Skin of body (tissue), 2 donors: Measurements from ENCODE around the gene LEMD2. TPM values are rescaled to one million over a fixed set of nuclear protein-coding genes. Genes with fewer than 3 reads are reported as not detected.
A peak's percentile ranks its signal among the peaks of the same experiment; 100 is the strongest.

Experiments used
- DNase-seq: peaks from one replicate; lab custom pipeline; 2025; lab: John Stamatoyannopoulos, UW
- total RNA-seq: library from RNA; depleted of rRNA; stranded (reverse); fragments of >200 nt; gene quantifications from one replicate; pipeline ENCODE4 v1.2.3, GENCODE V29; 2014

The LEMD2 gene
- total RNA-seq, 1 donor from 2014 or later: 39.2 TPM

- no peak for DNase-seq
Observed at GRCh38 chr6:33797626-33798342, 8.9 kb upstream of the LEMD2 start.

GRCh38 chr6:33794910-33795623 is 6.1 kb upstream of the LEMD2 start:
- DNase-seq: no peak

GRCh38 chr6:33792981-33793380 is 4.1 kb upstream of the LEMD2 start:
- DNase-seq: no peak

- DNase-seq: no peak
Observed at GRCh38 chr6:33791620-33792019, 2.7 kb upstream of the LEMD2 start.

GRCh38 chr6:33790910-33791309 is 2.0 kb upstream of the LEMD2 start:
- DNase-seq: no peak

- DNase-seq: no peak
Observed at GRCh38 chr6:33790379-33790778, 1.4 kb upstream of the LEMD2 start.

GRCh38 chr6:33789550-33789895 is 593 bp upstream of the LEMD2 start:
- DNase-seq: no peak

- DNase-seq: peak; percentile 68
Observed at GRCh38 chr6:33787954-33788693, 806 bp downstream of the LEMD2 start.

- no peak for DNase-seq
Observed at GRCh38 chr6:33787346-33787953, 1.5 kb downstream of the LEMD2 start.

- DNase-seq: no peak
Observed at GRCh38 chr6:33786736-33787135, 2.2 kb downstream of the LEMD2 start.

- DNase-seq: no peak
Observed at GRCh38 chr6:33785778-33786177, 3.2 kb downstream of the LEMD2 start.

- no peak for DNase-seq
Observed at GRCh38 chr6:33784787-33785186, 4.1 kb downstream of the LEMD2 start.

GRCh38 chr6:33783781-33784520 is 5.0 kb downstream of the LEMD2 start:
- DNase-seq: no peak

- no peak for DNase-seq
Observed at GRCh38 chr6:33782561-33782960, 6.4 kb downstream of the LEMD2 start.

GRCh38 chr6:33781131-33781975 is 7.6 kb downstream of the LEMD2 start:
- DNase-seq: no peak

- no peak for DNase-seq
Observed at GRCh38 chr6:33779895-33780294, 9.0 kb downstream of the LEMD2 start.

GRCh38 chr6:33779290-33779689 is 9.6 kb downstream of the LEMD2 start:
- DNase-seq: no peak

- no peak for DNase-seq
Observed at GRCh38 chr6:33778444-33779121, 10.3 kb downstream of the LEMD2 start.
